Parathyroid adenoma (tissue), 2 donors: ENCODE measurements around the gene TBC1D21.

Experiments used
- H2AFZ ChIP-seq: fragments of 300-600 bp; sonication (generic); one replicate; pipeline ENCODE4 v1.7.0; 2017; ENCODE audit warnings: antibody characterized with exemption, mild to moderate bottlenecking
- H3K27ac ChIP-seq: fragments of 300-600 bp; sonication (generic); one replicate; pipeline ENCODE4 v1.7.0; 2017
- H3K27me3 ChIP-seq: fragments of 300-600 bp; sonication (generic); one replicate; pipeline ENCODE4 v1.7.0; 2017; ENCODE audit warnings: low read length; ENCODE audit not compliant: control insufficient read depth, insufficient read depth
- H3K36me3 ChIP-seq: fragments of 300-600 bp; sonication (generic); one replicate; pipeline ENCODE4 v1.7.0; 2017; ENCODE audit warnings: low read length; ENCODE audit not compliant: control insufficient read depth, insufficient read depth
- H3K4me1 ChIP-seq: fragments of 300-600 bp; sonication (generic); one replicate; pipeline ENCODE4 v1.7.0; 2017; ENCODE audit warnings: control low read depth
- H3K4me2 ChIP-seq: fragments of 300-600 bp; sonication (generic); one replicate; pipeline ENCODE4 v1.7.0; 2017; ENCODE audit warnings: low read length
- H3K4me3 ChIP-seq: fragments of 300-600 bp; sonication (generic); one replicate; pipeline ENCODE4 v1.7.0; 2017; ENCODE audit warnings: low read depth, low read length
- H3K79me2 ChIP-seq: fragments of 300-600 bp; sonication (generic); one replicate; pipeline ENCODE4 v1.7.0; 2017; ENCODE audit warnings: control low read depth
- H3K9ac ChIP-seq: fragments of 300-600 bp; sonication (generic); one replicate; pipeline ENCODE4 v1.7.0; 2017; ENCODE audit warnings: mild to moderate bottlenecking
- H3K9me3 ChIP-seq: fragments of 300-600 bp; sonication (generic); one replicate; pipeline ENCODE4 v1.7.0; 2017; ENCODE audit warnings: low read length; ENCODE audit not compliant: control insufficient read depth
- CTCF ChIP-seq: fragments of 300-600 bp; sonication (generic); IDR thresholded peaks from one replicate; pipeline ENCODE4 v1.7.0; 2017; ENCODE audit warnings: antibody characterized with exemption, mild to moderate bottlenecking
- donor health status: primary hyperparathyroidism.

TBC1D21 gene

GRCh38 chr15:73930371-73930770 is 57.0 kb downstream of the TBC1D21 start:
- Histone ChIP-seq H3K4me1 (peaks cover 4% of the 10 kb centered on the region), H3K79me2 (peaks cover 11% of the 10 kb centered on the region), H3K36me3 (no peaks in the 10 kb centered on the region), H3K4me3 (no peak overlapping the region), H3K9ac (no peak overlapping the region), H3K27me3 (no peaks in the 10 kb centered on the region), H3K4me2 (no peak overlapping the region), H2AFZ (no peak overlapping the region), H3K9me3 (no peaks in the 10 kb centered on the region), H3K27ac (no peak overlapping the region)
- no peak for TF ChIP-seq CTCF

- H3K9ac ChIP-seq, result no peak overlapping the region
- H3K4me3 ChIP-seq, result no peak overlapping the region
- H3K27ac ChIP-seq, result no peak overlapping the region
- H3K4me1 ChIP-seq, result peaks cover 4% of the 10 kb centered on the region
- no peaks in the 10 kb centered on the region for H3K36me3 ChIP-seq
- TF ChIP-seq CTCF, result no peak
- H3K79me2 ChIP-seq, result peaks cover 11% of the 10 kb centered on the region
- H3K27me3 ChIP-seq, result no peaks in the 10 kb centered on the region
- no peaks in the 10 kb centered on the region for H3K9me3 ChIP-seq
- no peak overlapping the region for H3K4me2 ChIP-seq
- H2AFZ ChIP-seq, result no peak overlapping the region
These were observed 57.5 kb downstream of the TBC1D21 start for GRCh38 chr15:73930790-73931281.

GRCh38 chr15:73931441-73931840 is 58.1 kb downstream of the TBC1D21 start:
- Histone ChIP-seq H3K4me2 (no peak overlapping the region), H3K36me3 (no peaks in the 10 kb centered on the region), H3K27ac (no peak overlapping the region), H3K27me3 (no peaks in the 10 kb centered on the region), H3K9ac (no peak overlapping the region), H2AFZ (no peak overlapping the region), H3K4me1 (peaks cover 5% of the 10 kb centered on the region), H3K9me3 (no peaks in the 10 kb centered on the region), H3K4me3 (no peak overlapping the region), H3K79me2 (peaks cover 11% of the 10 kb centered on the region)
- no peak for TF ChIP-seq CTCF

- H3K9ac ChIP-seq, result no peak overlapping the region
- H3K4me1 ChIP-seq, result peaks cover 9% of the 10 kb centered on the region
- TF ChIP-seq CTCF, result no peak
- H3K4me3 ChIP-seq, result no peak overlapping the region
- H2AFZ ChIP-seq, result no peak overlapping the region
- no peak overlapping the region for H3K4me2 ChIP-seq
- no peaks in the 10 kb centered on the region for H3K27me3 ChIP-seq
- peaks cover 15% of the 10 kb centered on the region for H3K79me2 ChIP-seq
- no peaks in the 10 kb centered on the region for H3K36me3 ChIP-seq
- H3K27ac ChIP-seq, result no peak overlapping the region
- H3K9me3 ChIP-seq, result no peaks in the 10 kb centered on the region
These were observed 59.2 kb downstream of the TBC1D21 start for GRCh38 chr15:73932381-73933191.

GRCh38 chr15:73934281-73934680 is 60.9 kb downstream of the TBC1D21 start:
- no peaks in the 10 kb centered on the region for H3K36me3 ChIP-seq
- no peaks in the 10 kb centered on the region for H3K27me3 ChIP-seq
- H3K4me2 ChIP-seq, result no peak overlapping the region
- H3K27ac ChIP-seq, result peak overlapping the region; percentile 79
- peaks cover 17% of the 10 kb centered on the region for H3K4me1 ChIP-seq
- H3K4me3 ChIP-seq, result no peak overlapping the region
- H3K79me2 ChIP-seq, result peaks cover 13% of the 10 kb centered on the region
- H3K9me3 ChIP-seq, result no peaks in the 10 kb centered on the region
- no peak overlapping the region for H3K9ac ChIP-seq
- no peak overlapping the region for H2AFZ ChIP-seq
- TF ChIP-seq CTCF, result no peak
